SK-N-SH treated with all-trans-retinoic acid at 6 μM for 48 hours (cell line): Measurements from ENCODE around the gene FOXF1.
A peak's percentile ranks its signal among the peaks of the same experiment; 100 is the strongest.

Experiments used
- ATAC-seq: fragments of 200-7000 bp; cut with Tn5 transposase; 3 replicates; pipeline ENCODE4 v1.9.1; 2020; ENCODE audit warnings: mild to moderate bottlenecking, moderate library complexity
- BACH2 ChIP-seq: fragments of 250-450 bp; sonication (Bioruptor Pico); IDR thresholded peaks from 2 replicates; pipeline ENCODE4 v1.9.0; 2021; ENCODE audit warnings: mild to moderate bottlenecking, borderline replicate concordance
- CSDC2 ChIP-seq: fragments of 250-450 bp; sonication (Bioruptor Pico); IDR thresholded peaks from 2 replicates; pipeline ENCODE4 v1.5.0; 2020; ENCODE audit warnings: mild to moderate bottlenecking, moderate library complexity
- ESRRG ChIP-seq: fragments of 250-450 bp; sonication (Bioruptor Pico); IDR thresholded peaks from 2 replicates; pipeline ENCODE4 v1.6.1; 2021; ENCODE audit warnings: mild to moderate bottlenecking
- GLIS3 ChIP-seq: fragments of 250-450 bp; sonication (Bioruptor Pico); IDR thresholded peaks from 2 replicates; pipeline ENCODE4 v1.5.0; 2020; ENCODE audit warnings: mild to moderate bottlenecking, moderate library complexity
- OSR1 ChIP-seq: fragments of 250-450 bp; sonication (Bioruptor Pico); IDR thresholded peaks from 2 replicates; pipeline ENCODE4 v1.8.0; 2022; ENCODE audit warnings: moderate library complexity, mild to moderate bottlenecking, inconsistent platforms
- TSHZ2 ChIP-seq: fragments of 250-450 bp; sonication (Bioruptor Pico); IDR thresholded peaks from 2 replicates; pipeline ENCODE4 v1.5.0; 2020; ENCODE audit warnings: mild to moderate bottlenecking, moderate library complexity
- ZFP30 ChIP-seq: fragments of 450-650 bp; formaldehyde crosslinking; IDR thresholded peaks from 2 replicates; pipeline ENCODE4 v1.5.0; 2022; ENCODE audit warnings: mild to moderate bottlenecking, moderate library complexity
- ZNF8 ChIP-seq: fragments of 450-650 bp; formaldehyde crosslinking; IDR thresholded peaks from 2 replicates; pipeline ENCODE4 v1.5.0; 2020; ENCODE audit warnings: mild to moderate bottlenecking, moderate library complexity

Gene FOXF1

GRCh38 chr16:86563469-86564345, 53.4 kb downstream of the FOXF1 start:
- peak; percentile 71 for ATAC-seq
- TF ChIP-seq OSR1 (CRISPR knock-in tag) = no peak
- TF ChIP-seq CSDC2 (CRISPR knock-in tag) = no peak
- TF ChIP-seq ZFP30 = no peak
- no peak for TF ChIP-seq ESRRG (CRISPR knock-in tag)
- no peak for TF ChIP-seq GLIS3 (CRISPR knock-in tag)
- TF ChIP-seq TSHZ2 = no peak
- no peak for TF ChIP-seq BACH2
- no peak for TF ChIP-seq ZNF8
